ENCODE results near the gene CNOT4.
"Not testable (repeated sequence)": the region's sequence is repeated elsewhere in the genome, so short reads cannot be mapped to it uniquely, and the experiment has no call there.

The CNOT4 gene

DNA sequence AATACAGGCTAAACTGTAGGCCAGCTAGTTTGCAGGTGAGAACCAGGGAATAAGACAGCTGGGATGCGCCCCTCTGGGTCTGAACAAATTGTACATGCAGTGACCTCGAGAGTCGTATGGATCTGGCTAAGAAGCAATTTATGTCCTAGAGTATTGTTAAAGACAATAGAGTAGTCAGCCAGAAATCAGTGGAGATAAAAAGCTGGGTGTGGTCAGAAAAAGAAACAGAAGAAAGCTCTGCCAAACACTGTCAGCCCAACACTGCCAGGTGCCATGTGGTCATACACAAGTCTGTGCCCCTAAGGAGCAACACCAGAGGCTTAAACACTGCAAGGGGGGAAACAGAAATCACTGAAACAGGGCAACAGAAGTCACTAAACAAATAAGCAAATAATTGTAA is 62.2 kb downstream of the CNOT4 start:
- no peak for DNase-seq

DNA sequence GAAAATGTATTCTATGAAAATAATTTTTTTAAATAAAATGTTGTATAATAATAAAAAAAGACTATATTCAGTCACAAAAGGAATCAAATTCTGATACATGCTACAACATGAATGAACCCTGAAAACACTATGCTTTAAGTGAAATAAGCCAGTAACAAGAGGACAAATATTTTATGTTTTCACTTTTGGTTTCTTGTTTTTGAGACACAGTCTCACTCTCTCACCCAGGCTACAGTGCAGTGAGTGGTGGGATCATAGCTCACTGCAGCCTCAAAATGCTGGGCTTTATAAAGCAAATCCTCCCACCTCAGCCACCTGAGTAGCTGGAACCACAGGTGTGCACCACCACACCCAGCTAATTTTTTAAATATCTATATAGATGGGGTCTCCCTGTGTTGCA is 64.2 kb downstream of the CNOT4 start:
- DNase-seq = no peak

DNA sequence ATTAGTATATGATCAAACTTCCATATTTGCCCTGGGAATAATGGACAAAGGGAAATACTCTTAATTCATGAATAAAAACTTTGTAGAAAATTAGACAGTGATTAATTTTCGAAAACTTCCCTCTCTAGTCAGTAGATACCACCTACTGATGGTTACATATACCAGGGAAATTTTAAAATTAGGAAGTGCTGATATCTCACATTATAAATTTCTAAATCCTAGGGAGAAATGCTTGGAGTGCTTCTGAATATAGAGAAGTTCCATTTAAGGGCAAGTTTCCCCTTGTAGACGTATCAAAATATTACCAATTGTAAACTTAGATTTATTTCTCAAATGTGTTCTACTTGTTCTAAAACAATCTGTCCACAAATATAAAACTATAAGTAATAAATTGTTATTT is 64.6 kb downstream of the CNOT4 start:
- not testable (repeated sequence) for DNase-seq

DNA sequence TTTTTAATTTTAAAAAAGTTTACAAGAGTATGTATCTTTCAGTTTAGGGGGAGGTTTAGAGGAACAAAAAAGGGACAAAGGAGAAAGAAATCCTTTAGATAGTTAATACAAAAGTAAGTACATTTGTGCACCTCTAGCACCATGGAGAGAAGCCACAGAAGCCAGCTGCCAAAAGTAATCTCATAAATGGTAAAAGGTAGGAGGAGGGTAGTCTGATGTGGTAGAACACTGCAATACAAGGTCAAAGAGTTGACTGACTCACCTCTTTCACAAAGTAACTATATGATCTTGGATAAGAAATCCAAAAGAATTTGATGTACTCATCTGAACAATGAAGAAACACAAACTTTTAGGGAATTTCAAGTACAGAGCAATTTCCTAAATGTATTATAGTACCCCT is 68.1 kb downstream of the CNOT4 start:
- DNase-seq = no peak

DNA sequence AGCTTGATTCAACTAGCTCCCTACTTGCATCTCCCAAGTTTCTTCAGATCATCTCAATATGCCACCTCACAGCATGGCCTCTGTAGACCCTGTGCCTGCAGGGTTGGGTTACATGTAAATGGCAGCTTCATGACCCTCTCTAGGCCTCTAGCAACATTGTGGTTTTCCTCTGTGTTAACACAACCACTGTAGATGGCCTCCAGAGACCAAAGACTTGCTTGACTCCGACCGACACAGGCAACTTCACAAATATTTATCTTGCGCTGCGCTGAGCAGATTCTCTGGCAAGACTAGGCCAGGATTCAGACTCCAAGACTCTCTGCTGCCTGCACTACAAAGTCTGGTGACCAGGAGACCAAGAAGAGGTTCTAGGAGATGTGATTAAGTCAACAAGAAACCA is 75.9 kb downstream of the CNOT4 start:
- no peak for DNase-seq

DNA sequence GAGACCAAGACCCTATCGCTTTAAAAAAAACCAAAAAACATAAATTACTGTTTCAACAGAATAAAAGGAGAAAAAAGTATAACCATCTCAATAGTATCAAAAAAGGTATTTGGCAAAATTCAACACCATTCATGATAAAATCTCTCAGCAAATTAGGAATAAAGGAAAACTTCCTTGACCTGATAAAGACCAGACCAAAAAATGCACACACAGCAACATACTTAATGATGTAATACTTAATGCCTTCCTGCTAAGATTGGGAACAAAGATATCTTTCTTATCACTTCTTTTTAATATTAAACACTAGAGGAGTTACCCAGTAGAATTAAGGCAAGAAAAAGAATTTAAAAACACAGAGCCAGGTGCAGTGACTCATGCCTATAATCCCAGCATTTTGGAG is 79.3 kb downstream of the CNOT4 start:
- DNase-seq = no peak

DNA sequence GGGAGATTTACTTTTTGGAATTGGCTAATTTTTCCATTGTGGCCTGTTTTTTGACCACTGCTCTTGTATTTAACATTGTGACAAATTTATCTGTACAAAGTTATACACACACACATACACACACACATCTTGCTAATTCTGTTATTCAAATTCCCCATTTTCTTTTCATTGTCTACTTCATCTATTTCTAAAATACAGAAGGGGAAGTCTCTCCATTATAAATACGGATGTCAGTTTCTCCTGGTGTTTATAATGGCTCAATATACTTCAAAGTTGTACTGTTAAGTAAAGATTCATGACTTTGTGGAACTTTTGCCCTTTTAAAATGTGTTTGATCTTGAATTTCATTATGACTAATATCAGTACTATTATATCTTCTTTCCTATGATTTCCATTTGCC is 81.0 kb downstream of the CNOT4 start:
- DNase-seq = no peak

DNA sequence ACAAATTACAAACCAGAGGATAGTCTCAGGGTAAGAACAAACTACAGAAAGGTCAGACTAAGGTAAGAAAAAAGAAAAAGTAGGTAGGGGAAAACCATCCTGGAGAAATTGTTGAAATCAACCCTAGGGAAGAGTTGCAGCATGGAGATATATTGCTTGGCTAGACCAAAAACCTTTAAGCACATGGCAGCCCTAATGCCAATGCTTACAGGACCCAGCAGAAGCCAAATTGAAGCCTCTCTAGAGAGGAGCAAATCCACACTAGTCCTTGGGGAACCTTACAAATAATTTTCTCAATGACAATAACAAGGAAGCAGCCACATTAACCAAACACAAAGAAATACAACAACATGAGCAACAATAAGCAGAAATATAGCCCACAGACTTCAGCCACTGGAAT is 81.9 kb downstream of the CNOT4 start:
- no peak for DNase-seq

DNA sequence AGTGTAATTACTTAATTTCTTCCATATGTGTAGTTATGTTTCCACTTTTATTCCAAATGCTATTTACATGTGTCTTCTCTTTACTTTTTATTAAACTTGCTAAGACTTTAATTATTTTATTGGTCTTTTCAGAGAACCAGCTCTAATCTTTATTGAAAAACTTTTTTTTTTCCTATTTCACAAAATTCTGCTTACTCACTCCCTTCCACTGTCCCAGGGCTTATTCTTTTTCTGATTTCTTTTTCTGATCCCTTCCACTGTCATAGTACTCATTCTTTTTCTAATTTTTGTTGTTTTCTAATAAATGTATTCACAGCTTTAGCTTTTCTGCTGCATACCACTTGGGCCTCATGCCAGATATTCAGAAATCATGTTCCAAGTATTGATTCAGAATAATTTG is 82.7 kb downstream of the CNOT4 start:
- no peak for DNase-seq

DNA sequence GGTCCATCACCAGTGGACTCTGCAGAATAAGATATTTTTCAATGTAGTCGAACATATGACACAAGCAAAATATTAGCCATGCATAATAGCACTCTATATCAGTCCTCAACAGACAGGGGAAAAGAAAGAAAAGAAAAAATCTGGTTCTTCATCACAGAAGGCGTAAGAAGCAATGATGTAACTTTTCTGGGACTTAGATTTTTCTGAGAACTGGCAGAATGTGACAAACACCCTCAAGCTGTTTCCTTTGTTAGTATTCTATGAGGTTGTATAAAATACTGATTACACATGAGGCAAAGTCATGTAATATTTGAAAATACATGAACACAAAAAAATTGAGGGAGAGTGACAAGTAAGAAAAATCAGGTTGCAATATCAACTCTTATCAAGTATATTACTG is 84.9 kb downstream of the CNOT4 start:
- no peak for DNase-seq

DNA sequence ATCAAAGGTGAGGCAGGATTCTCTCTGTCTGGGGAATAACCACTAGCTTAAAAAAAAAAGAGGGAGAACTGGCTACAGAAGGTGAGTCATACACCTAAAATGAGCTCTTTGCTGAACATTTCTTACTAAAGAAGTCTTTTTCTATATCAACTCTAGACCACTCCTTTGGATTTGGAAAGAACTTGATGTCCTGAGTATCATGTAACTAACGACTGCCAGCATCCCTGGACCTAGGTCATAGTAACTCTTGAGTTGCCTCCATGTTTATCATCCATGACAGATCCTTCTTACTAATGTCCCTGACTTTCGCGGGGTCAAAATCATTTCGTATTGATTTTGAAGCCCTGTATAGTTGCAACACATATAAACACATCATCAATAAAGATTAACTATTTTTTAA is 89.1 kb downstream of the CNOT4 start:
- no peak for DNase-seq

DNA sequence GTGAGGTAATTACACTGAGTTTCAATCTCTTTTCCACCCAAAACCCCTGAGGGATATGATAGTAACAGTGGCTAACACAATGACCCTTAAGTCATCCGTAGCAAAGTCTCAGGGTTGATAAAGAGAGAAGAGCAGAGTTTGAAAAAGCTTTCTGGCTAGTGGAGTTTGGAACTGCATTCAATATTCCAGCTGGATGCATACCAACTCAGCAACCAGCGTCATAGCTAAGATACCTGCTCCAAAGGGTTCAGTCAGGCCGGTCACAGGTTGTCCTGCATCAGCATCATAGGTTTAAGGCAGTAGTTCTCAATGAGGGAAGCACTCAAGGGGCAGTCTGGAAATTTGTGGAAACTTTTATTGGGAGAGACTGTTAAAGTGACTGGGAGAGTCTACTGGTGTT is 93.5 kb downstream of the CNOT4 start:
- DNase-seq = no peak

DNA sequence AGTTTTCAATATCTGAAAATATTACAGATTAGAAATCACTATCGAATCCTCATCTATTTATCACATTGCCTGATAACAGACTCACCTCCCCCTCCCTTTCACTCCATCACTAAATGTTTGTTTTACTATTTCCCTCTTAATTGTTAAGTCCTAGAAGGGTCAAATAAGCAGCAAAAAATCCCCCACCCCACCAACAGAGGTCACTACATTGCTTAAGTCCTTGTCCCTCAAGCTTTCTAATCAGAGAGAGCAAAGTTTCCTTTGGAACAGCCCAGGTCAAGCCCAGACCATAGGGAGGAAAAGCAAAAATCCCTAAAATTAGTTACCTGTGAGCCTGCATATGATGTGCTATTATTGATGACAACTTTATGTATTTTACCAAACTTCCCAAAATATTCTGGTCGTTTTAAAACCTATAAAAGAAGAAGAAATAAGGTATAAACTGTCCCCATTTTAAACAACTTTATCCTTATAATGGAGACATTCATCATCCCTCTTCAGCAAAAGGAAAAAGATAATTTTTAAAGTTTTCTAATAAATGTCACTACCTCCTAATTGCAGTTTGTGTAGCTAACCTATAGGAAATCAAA is 95.0 kb downstream of the CNOT4 start:
- no peak for DNase-seq

DNA sequence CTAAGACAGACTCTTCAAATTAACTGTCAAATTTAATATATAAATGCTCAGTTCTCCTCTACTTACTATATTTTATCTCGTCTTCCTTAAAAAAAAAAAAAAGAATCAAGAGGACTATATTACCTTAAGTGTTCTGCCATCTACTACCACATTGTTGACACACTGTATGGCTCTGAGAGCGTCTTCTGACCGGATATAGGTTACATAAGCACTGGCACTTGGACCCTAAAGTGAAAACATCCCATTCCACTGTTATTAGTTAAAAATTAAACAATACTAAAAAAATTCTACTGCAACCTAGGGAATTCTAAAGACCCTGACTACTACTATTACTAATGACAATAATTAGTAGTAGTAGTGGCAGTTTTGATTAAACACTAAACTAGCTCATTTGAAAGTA is 95.7 kb downstream of the CNOT4 start:
- DNase-seq = no peak

DNA sequence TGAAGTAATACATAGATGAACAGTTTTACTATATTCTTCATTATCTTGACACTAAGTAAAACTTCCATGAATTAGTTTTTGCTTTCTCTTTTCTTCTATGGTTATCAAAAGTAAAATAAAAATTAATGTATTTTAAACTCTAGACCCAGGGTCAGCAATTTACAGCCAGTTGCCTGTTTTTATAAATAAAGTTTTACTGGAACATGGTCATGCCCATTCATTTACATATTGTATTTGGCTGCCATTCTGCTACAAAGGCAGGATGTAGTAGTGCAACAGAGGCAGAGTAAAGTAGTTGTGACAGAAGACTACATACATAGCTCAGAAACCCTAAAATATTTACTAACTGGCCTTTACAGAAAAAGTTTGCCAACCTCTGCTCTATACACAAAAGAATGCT is 98.8 kb downstream of the CNOT4 start:
- no peak for DNase-seq

DNA sequence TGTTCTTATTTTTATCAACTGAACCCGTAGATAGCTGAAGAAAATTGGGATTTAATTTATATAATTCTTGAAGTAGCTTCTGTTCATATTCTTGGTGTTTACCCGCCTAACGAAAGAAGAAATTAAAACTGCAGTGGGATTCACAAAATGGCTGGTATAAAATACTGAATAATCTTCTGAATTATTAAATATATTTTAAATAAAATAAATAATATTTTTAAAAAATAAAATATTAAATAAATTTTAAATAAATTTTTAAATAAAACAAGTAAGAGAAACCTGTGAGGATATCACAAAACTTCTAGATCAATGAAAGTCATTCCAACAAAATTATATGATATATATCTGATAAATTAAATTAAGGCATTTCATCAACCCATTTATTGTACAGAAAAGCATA is 99.4 kb downstream of the CNOT4 start:
- no peak for DNase-seq

DNA sequence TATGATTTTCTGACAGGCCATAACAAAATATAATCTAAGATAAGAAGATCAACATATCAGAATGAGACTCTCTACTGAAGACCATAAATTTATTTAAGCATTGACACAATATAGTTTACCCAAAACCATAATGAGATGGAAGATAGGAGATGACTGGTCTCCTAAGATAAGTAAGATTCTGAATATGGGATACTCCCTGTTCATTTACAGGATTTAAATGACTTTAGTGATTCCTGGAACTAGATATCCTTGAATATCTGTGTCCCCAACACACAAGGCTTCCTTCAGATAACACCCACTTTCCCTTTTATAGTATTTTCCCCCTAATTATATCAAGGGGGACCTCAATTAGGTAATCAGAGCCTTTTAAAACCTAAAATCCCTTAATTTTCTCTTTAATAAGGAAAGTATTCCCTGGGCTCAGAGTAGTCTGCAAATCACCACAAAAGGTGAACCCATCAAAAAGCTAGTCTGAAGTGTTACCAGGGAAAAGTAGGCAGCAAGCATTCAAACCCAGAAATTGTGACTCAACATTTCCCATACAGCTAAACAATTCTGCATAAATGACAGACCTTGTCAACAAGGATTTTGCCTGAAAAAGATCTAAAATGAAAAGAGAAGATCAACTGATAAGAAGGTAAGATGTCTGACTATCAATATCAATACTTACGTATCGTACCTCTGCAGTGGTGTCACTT is 99.9 kb downstream of the CNOT4 start:
- DNase-seq = no peak

DNA sequence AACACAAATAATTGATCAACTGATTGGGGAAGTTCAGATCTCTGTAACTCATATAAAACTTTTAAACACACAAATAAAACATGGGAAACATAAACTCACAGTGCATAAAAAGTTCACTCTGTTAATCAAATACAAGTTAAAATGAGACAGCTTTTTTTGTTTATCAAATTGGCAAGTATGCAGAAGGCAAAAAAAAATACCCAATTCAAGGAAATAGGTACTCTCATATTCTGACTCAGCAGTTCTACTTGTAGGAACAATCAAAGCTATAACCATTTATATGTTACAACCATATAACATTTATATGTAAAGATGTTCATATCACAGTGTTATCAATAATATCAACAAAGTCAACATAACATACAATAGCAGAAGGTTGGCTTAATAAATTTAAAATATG is 102.0 kb downstream of the CNOT4 start:
- DNase-seq = no peak

DNA sequence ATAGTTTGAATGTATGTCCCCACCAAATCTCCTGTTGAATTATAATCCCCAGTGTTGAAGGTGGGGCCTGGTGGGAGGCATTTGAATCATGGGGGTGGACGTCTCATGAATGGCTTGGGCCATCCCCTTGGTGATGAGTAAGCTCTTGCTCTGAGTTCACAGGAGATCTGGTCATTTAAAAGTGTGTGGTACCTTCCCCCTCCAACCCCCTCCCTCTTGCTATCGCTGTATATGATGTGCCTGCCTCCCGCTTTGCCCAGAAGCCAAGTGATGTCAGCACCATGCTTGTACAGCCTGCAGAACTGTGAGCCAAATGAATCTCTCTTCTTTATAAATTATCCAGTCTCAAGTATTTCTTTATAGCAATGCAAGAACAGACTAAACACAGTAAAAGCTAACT is 103.0 kb downstream of the CNOT4 start:
- DNase-seq = no peak

DNA sequence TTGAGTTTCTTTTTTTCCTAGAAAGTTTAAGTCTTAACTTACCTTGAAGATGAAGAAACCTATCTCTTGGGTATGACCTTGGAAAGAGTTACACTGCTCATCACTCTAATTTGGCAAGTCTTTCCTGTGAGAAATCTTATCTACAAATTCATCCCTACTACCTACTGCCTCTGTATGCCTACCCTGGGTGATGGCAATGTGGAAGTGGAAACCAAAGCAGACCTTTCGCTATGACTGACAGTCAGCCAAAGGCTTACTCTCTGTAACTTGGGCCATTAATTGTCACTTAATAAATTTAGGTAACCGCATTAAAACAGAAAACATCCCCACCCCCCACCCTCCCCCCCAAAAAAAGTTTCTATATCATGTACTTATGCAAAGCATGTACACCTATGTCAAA is 103.9 kb downstream of the CNOT4 start:
- no peak for DNase-seq

DNA sequence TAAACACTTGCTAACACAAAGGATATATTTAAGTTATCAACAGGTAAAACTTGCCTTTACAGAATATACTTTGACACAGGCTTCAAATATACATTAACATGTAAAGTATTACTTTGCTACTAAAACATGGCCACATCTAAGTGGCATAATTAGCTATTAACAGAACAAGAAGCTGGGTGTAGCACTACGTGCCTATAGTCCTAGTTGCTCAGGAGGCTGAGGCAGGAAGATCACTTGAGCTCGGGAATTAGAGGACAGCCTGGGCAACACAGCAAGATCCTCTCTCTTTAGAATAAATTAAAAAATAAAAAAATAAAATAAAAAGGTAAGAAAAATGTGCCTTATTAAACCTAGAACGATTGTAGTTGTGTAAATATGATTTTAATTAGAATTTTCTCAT is 106.6 kb downstream of the CNOT4 start:
- DNase-seq = no peak

DNA sequence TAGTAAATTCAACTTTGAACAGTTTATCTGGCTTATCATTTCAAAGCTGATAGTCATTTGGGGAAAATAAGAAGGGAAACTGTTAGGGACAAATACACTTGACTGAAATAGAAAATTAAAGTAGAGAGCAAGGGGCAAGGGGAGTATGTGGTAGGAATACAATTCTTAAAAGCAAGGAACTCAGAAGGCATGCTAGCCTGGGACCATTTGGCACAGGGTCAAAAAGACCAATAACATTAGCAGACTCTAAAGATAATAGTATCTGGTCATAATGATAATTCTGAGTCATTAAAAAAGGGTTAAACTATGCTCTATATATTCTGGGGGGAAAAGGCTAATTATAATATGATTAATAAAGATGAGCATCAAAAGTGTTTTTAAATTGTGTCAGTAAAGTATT is 112.2 kb downstream of the CNOT4 start:
- DNase-seq = no peak

DNA sequence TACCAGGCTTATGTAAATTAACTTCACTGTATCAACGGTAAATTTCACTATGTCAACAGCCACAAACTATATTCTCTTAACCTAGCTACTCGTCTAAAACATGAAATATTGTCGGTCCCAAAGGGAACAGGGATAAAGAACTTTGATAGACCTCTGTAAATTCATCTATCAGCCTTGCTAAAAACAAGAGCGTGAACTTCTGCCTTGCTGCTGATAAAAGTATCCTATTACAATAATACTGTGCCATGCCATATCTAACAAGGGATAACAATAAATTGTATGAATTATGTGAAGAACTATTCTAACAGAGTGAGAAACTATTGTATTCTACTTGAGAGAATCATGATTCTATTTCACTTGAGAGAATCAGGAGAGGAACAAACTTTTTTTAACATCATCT is 117.2 kb downstream of the CNOT4 start:
- no peak for DNase-seq

DNA sequence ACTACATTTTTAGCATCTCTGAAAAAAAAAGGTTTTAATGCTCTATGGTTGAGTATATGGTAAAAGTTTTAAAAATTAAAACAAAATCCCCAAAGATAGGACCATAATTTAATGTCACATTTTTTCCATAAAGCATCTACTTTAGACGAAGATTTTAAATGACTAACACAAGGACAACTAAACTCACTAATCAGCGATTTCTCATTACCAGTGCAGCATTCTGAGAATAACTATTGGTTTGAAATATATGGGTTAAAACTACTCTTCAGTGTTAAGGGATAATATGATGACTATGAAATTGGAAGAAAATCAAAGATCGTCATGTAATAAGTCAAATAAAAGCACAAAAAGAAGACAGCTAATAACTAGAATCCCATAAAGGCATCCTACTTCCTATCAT is 118.4 kb downstream of the CNOT4 start:
- no peak for DNase-seq

DNA sequence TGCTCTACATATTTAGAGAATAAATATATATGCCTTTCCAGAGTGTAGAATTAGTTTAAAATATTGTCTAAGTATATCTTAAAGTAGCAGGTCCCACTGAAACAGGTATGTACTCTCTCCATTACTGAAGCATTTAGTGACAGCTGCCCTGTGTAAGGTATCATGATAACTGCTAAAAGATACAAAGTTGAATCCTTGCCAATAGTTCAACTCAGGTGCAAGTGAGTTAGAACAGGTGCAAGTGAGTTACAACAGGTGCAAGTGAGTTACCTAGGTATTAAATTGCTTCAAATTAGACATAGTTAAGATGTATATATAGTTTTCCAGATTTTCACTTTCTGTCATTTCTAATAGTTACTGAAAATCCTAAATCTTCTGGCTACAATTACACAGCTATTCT is 119.1 kb downstream of the CNOT4 start:
- no peak for DNase-seq
